HCT116 (cell line): ENCODE results near the gene RAN. TPM values are rescaled to one million over a fixed set of nuclear protein-coding genes. Genes with fewer than 3 reads are reported as not detected.
A peak's percentile ranks its signal among the peaks of the same experiment; 100 is the strongest.

Source experiments
- ATAC-seq: fragments of 200-7000 bp; cut with Tn5 transposase; 2 replicates; pipeline ENCODE4 v1.9.1; 2020; ENCODE audit warnings: mild to moderate bottlenecking, moderate library complexity
- BruUV-seq: library from RNA; stranded (reverse); fragments of 400-500 nt; replicated peaks from 2 replicates; lab custom pipeline; 2021; lab: Mats Ljungman, UMichigan
- CTCF ChIA-PET: fragments of 300-600 bp; sonication (Branson Sonifier 250); formaldehyde crosslinking; loops from one replicate; lab custom pipeline; 2021; ENCODE audit warnings: antibody characterized with exemption; lab: Charles Lee
- POLR2A ChIA-PET: fragments of 300-600, 350-600 bp; sonication (Branson Sonifier 250); formaldehyde crosslinking; loops from one replicate; lab custom pipeline; 2021; ENCODE audit warnings: antibody characterized with exemption; lab: Charles Lee
- RAD21 ChIA-PET, 2 experiments: fragments of 300-600 bp; sonication (Branson Sonifier 250); formaldehyde crosslinking; loops; one replicate each; lab custom pipeline; 2023; ENCODE audit warnings: low total read pairs in 2 of 2; ENCODE audit not compliant: uncharacterized antibody in 2 of 2, unreplicated experiment in 2 of 2, low non-redundant PET in 1 of 2; lab: Charles Lee
- DNase-seq: peaks from one replicate; pipeline ENCODE4 v3.0.0-alpha.2; 2010; ENCODE audit warnings: low read depth, low spot score
- H2AFZ ChIP-seq: fragments of 200-600 bp; shearing (Covaris generic), sonication (generic); 2 replicates; pipeline ENCODE4 v1.6.1; 2017; ENCODE audit warnings: low read depth, mixed run types, mixed read lengths, antibody characterized with exemption, low read length; ENCODE audit not compliant: poor library complexity, severe bottlenecking
- H3K27ac ChIP-seq: 2 replicates; pipeline ENCODE4 v1.5.1; 2012; ENCODE audit warnings: low read depth, low read length
- H3K27me3 ChIP-seq: fragments of 200-600 bp; sonication (generic); 2 replicates; pipeline ENCODE4 v1.6.1; 2016; ENCODE audit warnings: mixed run types, low read length, mixed read lengths; ENCODE audit not compliant: insufficient read depth
- H3K36me3 ChIP-seq, 2 experiments: fragments of 200-500 bp in 1 of 2; fragments of 200-600 bp in 1 of 2; sonication (Bioruptor generic) in 1 of 2; sonication (generic) in 1 of 2; 2 replicates each; pipeline versions ENCODE4 v1.5.1 to v1.6.1; 2014 to 2016; ENCODE audit warnings: low read length in 2 of 2, inconsistent platforms in 1 of 2, mixed read lengths in 1 of 2, mixed run types in 1 of 2; ENCODE audit not compliant: insufficient read depth in 2 of 2, control insufficient read depth in 1 of 2
- H3K4me1 ChIP-seq, 2 experiments: fragments of 200-600 bp in 1 of 2; sonication (generic) in 1 of 2; 2 replicates each; pipeline versions ENCODE4 v1.5.1 to v1.6.1; 2012 to 2017; ENCODE audit warnings: low read length in 2 of 2, inconsistent platforms in 1 of 2, mild to moderate bottlenecking in 1 of 2, mixed read lengths in 1 of 2, mixed run types in 1 of 2, moderate library complexity in 1 of 2; ENCODE audit not compliant: insufficient read depth in 2 of 2, control insufficient read depth in 1 of 2
- H3K4me2 ChIP-seq: fragments of 200-600 bp; sonication (generic); 2 replicates; pipeline ENCODE4 v1.6.1; 2017; ENCODE audit warnings: mixed run types, low read length, mixed read lengths
- H3K4me3 ChIP-seq, 2 experiments: fragments of 200-600 bp in 1 of 2; sonication (generic) in 1 of 2; replicated peaks in 1 of 2; 2 replicates each; pipeline ENCODE4 v1.5.1; 2011 to 2016; ENCODE audit warnings: low read length in 2 of 2, control low read depth in 1 of 2, low read depth in 1 of 2, mild to moderate bottlenecking in 1 of 2, mixed read lengths in 1 of 2, mixed run types in 1 of 2
- H3K79me2 ChIP-seq: fragments of 200-600 bp; sonication (generic); 2 replicates; pipeline ENCODE4 v1.6.1; 2017; ENCODE audit warnings: mild to moderate bottlenecking, mixed run types, low read length, moderate library complexity, mixed read lengths; ENCODE audit not compliant: insufficient read depth
- H3K9ac ChIP-seq: fragments of 200-600 bp; sonication (generic); 2 replicates; pipeline ENCODE4 v1.6.1; 2016; ENCODE audit warnings: low read length, mixed read lengths
- H3K9me2 ChIP-seq: fragments of 200-600 bp; sonication (generic), shearing (Covaris generic); 2 replicates; pipeline ENCODE4 v1.6.1; 2017; ENCODE audit warnings: mixed run types, mild to moderate bottlenecking, moderate library complexity; ENCODE audit not compliant: insufficient read depth
- H3K9me3 ChIP-seq, 2 experiments: fragments of 200-500 bp in 1 of 2; fragments of 200-600 bp in 1 of 2; sonication (Bioruptor generic) in 1 of 2; sonication (generic) in 1 of 2; 2 replicates each; pipeline ENCODE4 v1.6.1; 2014 to 2017; ENCODE audit warnings: low read length in 2 of 2, mixed read lengths in 2 of 2, inconsistent platforms in 1 of 2, low read depth in 1 of 2, mild to moderate bottlenecking in 1 of 2, mixed run types in 1 of 2, moderate library complexity in 1 of 2; ENCODE audit not compliant: control insufficient read depth in 1 of 2, insufficient read depth in 1 of 2
- H4K20me1 ChIP-seq: fragments of 200-600 bp; sonication (generic), shearing (Covaris generic); 2 replicates; pipeline ENCODE4 v1.6.1; 2017; ENCODE audit warnings: mixed run types, mild to moderate bottlenecking, moderate library complexity; ENCODE audit not compliant: insufficient read depth
- CEBPB ChIP-seq: IDR thresholded peaks from 2 replicates; pipeline ENCODE4 v1.6.1; 2012; ENCODE audit warnings: low read depth
- CTCF ChIP-seq, 3 experiments: fragments of 200-600 bp in 1 of 3; sonication (generic) in 1 of 3; IDR thresholded peaks in 2 of 3; conservative IDR thresholded peaks in 1 of 3; 2 replicates each; pipeline ENCODE4 v1.5.1; 2012 to 2017; ENCODE audit warnings: low read depth in 2 of 3, low read length in 2 of 3, antibody characterized with exemption in 1 of 3, borderline replicate concordance in 1 of 3, control low read depth in 1 of 3, mild to moderate bottlenecking in 1 of 3, mixed read lengths in 1 of 3, mixed run types in 1 of 3, moderate library complexity in 1 of 3; ENCODE audit not compliant: insufficient read depth in 1 of 3
- MAX ChIP-seq: IDR thresholded peaks from 2 replicates; pipeline ENCODE4 v1.6.1; 2012
- POLR2AphosphoS5 ChIP-seq: IDR thresholded peaks from 2 replicates; pipeline ENCODE4 v1.6.1; 2011; ENCODE audit warnings: mild to moderate bottlenecking, low read depth, low read length, moderate library complexity
- SIN3A ChIP-seq: IDR thresholded peaks from 2 replicates; pipeline ENCODE4 v1.6.1; 2012; ENCODE audit warnings: low read depth
- YY1 ChIP-seq: IDR thresholded peaks from 2 replicates; pipeline ENCODE4 v1.6.1; 2011; ENCODE audit warnings: low read length, low read depth, moderate library complexity, mild to moderate bottlenecking; ENCODE audit not compliant: insufficient replicate concordance; ENCODE audit errors: extremely low read depth
- ZBTB33 ChIP-seq: IDR thresholded peaks from 2 replicates; pipeline ENCODE4 v1.6.1; 2011; ENCODE audit warnings: mild to moderate bottlenecking, low read length, moderate library complexity; ENCODE audit not compliant: insufficient replicate concordance; ENCODE audit errors: extremely low read depth
- intact Hi-C: fragments of 100-400 bp; cut with micrococcal nuclease; formaldehyde crosslinking; loops from 2 replicates; pipeline ENCODE4 v1.10.0; 2022
- total RNA-seq: library from RNA; stranded (reverse); gene quantifications from one replicate; pipeline ENCODE4 v1.2.1, GENCODE V29; 2021; ENCODE audit not compliant: unreplicated experiment

The RAN gene
- total RNA-seq, 1 experiment from 2014 or later, result 1,420 TPM

- H3K4me3 ChIP-seq, result no peak overlapping the region
- H3K9me2 ChIP-seq, result no peaks in the 10 kb centered on the region
- RAD21 ChIA-PET, result no interaction called here
- no peaks in the 10 kb centered on the region for H3K9me3 ChIP-seq
- H3K79me2 ChIP-seq, result peaks cover 50% of the 10 kb centered on the region
- intact Hi-C loops, result no loop called here
- peaks cover 5 to 8% of the 10 kb centered on the region in 2 experiments; a peak in 3 of 4 replicates for H3K4me1 ChIP-seq
- no peak overlapping the region for H3K27ac ChIP-seq
- no peak overlapping the region for H2AFZ ChIP-seq
- peak in 1 of 3 experiments; percentile 14; a peak in 1 of 6 replicates for TF ChIP-seq CTCF (IDR thresholded peaks at IDR 0.05 in 2 of 3, conservative IDR thresholded peaks at IDR 0.05 in 1 of 3; ENCODE audit: borderline replicate concordance in 1 of 3, insufficient read depth in 1 of 3, low read depth in 2 of 3, low read length in 2 of 3)
- TF ChIP-seq ZBTB33, result no peak
- TF ChIP-seq, all 23 proteins: peak for 1
- no peak overlapping the region for H3K4me2 ChIP-seq
- DNase-seq (no peak), ATAC-seq (no peak)
- H3K9ac ChIP-seq, result no peak overlapping the region
- peaks cover 33% of the 10 kb centered on the region; the same call in 1 of the 2 replicates for H4K20me1 ChIP-seq
- BruUV-seq, result no TSS peak
- ChIA-PET POLR2A (no interaction called here), CTCF (no interaction called here)
- H3K27me3 ChIP-seq, result no peaks in the 10 kb centered on the region
- H3K36me3 ChIP-seq, result peaks cover 41 to 52% of the 10 kb centered on the region in 2 experiments
These were observed 4.9 kb downstream of the RAN start for GRCh38 chr12:130876758-130877157.

- TF ChIP-seq MAX (no peak), SIN3A (no peak), POLR2AphosphoS5 (no peak; the same call in 1 of the 2 replicates), YY1 (no peak), CEBPB (no peak)
- no peak overlapping the region for H3K27ac ChIP-seq
- no peak overlapping the region for H3K4me3 ChIP-seq
- no peaks in the 10 kb centered on the region for H3K9me2 ChIP-seq
- H3K9ac ChIP-seq, result no peak overlapping the region
- H3K79me2 ChIP-seq, result peaks cover 46% of the 10 kb centered on the region
- no peaks in the 10 kb centered on the region for H3K27me3 ChIP-seq
- BruUV-seq, result no TSS peak
- peaks cover 33% of the 10 kb centered on the region; the same call in 1 of the 2 replicates for H4K20me1 ChIP-seq
- ChIA-PET POLR2A (no interaction called here), RAD21 (no interaction called here), CTCF (no interaction called here)
- peaks cover 5 to 8% of the 10 kb centered on the region in 2 experiments; a peak in 3 of 4 replicates for H3K4me1 ChIP-seq
- DNase-seq (no peak), ATAC-seq (no peak)
- peaks cover 41 to 52% of the 10 kb centered on the region in 2 experiments for H3K36me3 ChIP-seq
- no peaks in the 10 kb centered on the region for H3K9me3 ChIP-seq
- intact Hi-C loops, result no loop called here
- H2AFZ ChIP-seq, result no peak overlapping the region
- H3K4me2 ChIP-seq, result no peak overlapping the region
These were observed 5.5 kb downstream of the RAN start for GRCh38 chr12:130877333-130877732.
